ENCODE measurements around the gene ACSL1. TPM values are rescaled to one million over a fixed set of nuclear protein-coding genes. Genes with fewer than 3 reads are reported as not detected.

ACSL1 gene
- total and polyA plus RNA-seq, 2 donors (not counting 3 experiments of a cell fraction or from before 2014, with no cell fraction given) = 7.3 to 17.7 TPM

- no peak overlapping the region for H3K9ac ChIP-seq (replicated peaks; ENCODE audit: extremely low read depth, insufficient read depth, low read length)
- H3K27ac ChIP-seq (ENCODE audit: insufficient read depth, low read depth, low read length) = no peak overlapping the region
- no peaks in the 10 kb centered on the region for H4K20me1 ChIP-seq (replicated peaks; ENCODE audit: control insufficient read depth, extremely low read depth, insufficient read depth, low read length)
- no peaks in the 10 kb centered on the region for H3K36me3 ChIP-seq (ENCODE audit: control insufficient read depth in 2 of 2, extremely low read depth in 1 of 2, insufficient read depth in 2 of 2, low read length in 2 of 2)
- dilution Hi-C loops (cut with MboI; ENCODE audit: extremely low pct_ligation_motif_present, low sequenced_read_pairs) (no loop called here), intact Hi-C loops (cut with micrococcal nuclease) (no loop called here)
- no peak overlapping the region for H3K4me3 ChIP-seq (replicated peaks in 1 of 3; ENCODE audit: insufficient read depth in 1 of 3, low read depth in 1 of 3, low read length in 3 of 3)
- TF ChIP-seq MYC (IDR thresholded peaks at IDR 0.05; ENCODE audit: low read depth, low read length) (no peak), GATA2 (IDR thresholded peaks at IDR 0.05; ENCODE audit: insufficient read depth, insufficient read length, low read depth, low read length) (no peak), EZH2 (IDR thresholded peaks at IDR 0.05; ENCODE audit: borderline replicate concordance, low read depth, low read length, severe bottlenecking) (no peak), POLR2A (IDR thresholded peaks at IDR 0.05; ENCODE audit: low read depth, low read length) (no peak)
- no peak overlapping the region for H2AFZ ChIP-seq (ENCODE audit: low read depth, low read length)
- no peaks in the 10 kb centered on the region for H3K9me3 ChIP-seq (replicated peaks; ENCODE audit: control insufficient read depth, insufficient read depth, low read length)
- H3K4me1 ChIP-seq (ENCODE audit: control insufficient read depth, extremely low read depth, insufficient read depth, low read length) = no peaks in the 10 kb centered on the region
- no peak for FAIRE-seq
- CTCF ChIA-PET = interaction anchor here (0.9 to 1.2 kb wide), 3 partner anchors 15 to 251 kb away, joined by 3 to 4 read pairs (median 3); no protein-coding TSS in a partner anchor
- no peaks in the 10 kb centered on the region for H3K9me1 ChIP-seq (replicated peaks; ENCODE audit: control insufficient read depth, extremely low read depth, insufficient read depth, low read length)
- POLR2A ChIA-PET = no interaction called here
- H3K4me2 ChIP-seq (ENCODE audit: insufficient read depth, low read length) = no peak overlapping the region
- H3K79me2 ChIP-seq (ENCODE audit: control insufficient read depth, insufficient read depth, low read length) = no peaks in the 10 kb centered on the region
- peaks cover 0 to 8% of the 10 kb centered on the region in 2 experiments for H3K27me3 ChIP-seq (ENCODE audit: control insufficient read depth in 2 of 2, insufficient read depth in 2 of 2, low read length in 2 of 2)
- no TSS peak for BruUV-seq (replicated peaks)
- DNase-seq (ENCODE audit: low read depth, low spot score) = no peak
These were observed 19.7 kb upstream of the ACSL1 start for GRCh38 chr4:184845367-184846021.

GRCh38 chr4:184844742-184845141, 19.0 kb upstream of the ACSL1 start:
- Histone ChIP-seq H3K4me1 (ENCODE audit: control insufficient read depth, extremely low read depth, insufficient read depth, low read length) (no peaks in the 10 kb centered on the region), H3K79me2 (ENCODE audit: control insufficient read depth, insufficient read depth, low read length) (no peaks in the 10 kb centered on the region), H3K36me3 (ENCODE audit: control insufficient read depth in 2 of 2, extremely low read depth in 1 of 2, insufficient read depth in 2 of 2, low read length in 2 of 2) (no peaks in the 10 kb centered on the region), H3K4me3 (replicated peaks in 1 of 3; ENCODE audit: insufficient read depth in 1 of 3, low read depth in 1 of 3, low read length in 3 of 3) (no peak overlapping the region), H3K9me1 (replicated peaks; ENCODE audit: control insufficient read depth, extremely low read depth, insufficient read depth, low read length) (no peaks in the 10 kb centered on the region), H4K20me1 (replicated peaks; ENCODE audit: control insufficient read depth, extremely low read depth, insufficient read depth, low read length) (no peaks in the 10 kb centered on the region), H2AFZ (ENCODE audit: low read depth, low read length) (no peak overlapping the region), H3K27ac (ENCODE audit: insufficient read depth, low read depth, low read length) (no peak overlapping the region), H3K9me3 (replicated peaks; ENCODE audit: control insufficient read depth, insufficient read depth, low read length) (no peaks in the 10 kb centered on the region), H3K4me2 (ENCODE audit: insufficient read depth, low read length) (no peak overlapping the region), H3K27me3 (ENCODE audit: control insufficient read depth in 2 of 2, insufficient read depth in 2 of 2, low read length in 2 of 2) (peaks cover 0 to 9% of the 10 kb centered on the region in 2 experiments), H3K9ac (replicated peaks; ENCODE audit: extremely low read depth, insufficient read depth, low read length) (no peak overlapping the region)
- DNase-seq (ENCODE audit: low read depth, low spot score) (no peak), FAIRE-seq (no peak)
- intact Hi-C loops (cut with micrococcal nuclease) = no loop called here
- BruUV-seq (replicated peaks) = no TSS peak
- ChIA-PET POLR2A (no interaction called here), CTCF (interaction anchor here (1.2 kb wide), 1 partner anchor 99 kb away, joined by 4 read pairs; no protein-coding TSS in a partner anchor)
- TF ChIP-seq MAX (IDR thresholded peaks at IDR 0.05; ENCODE audit: insufficient read depth, insufficient read length) (no peak), EZH2 (IDR thresholded peaks at IDR 0.05; ENCODE audit: borderline replicate concordance, low read depth, low read length, severe bottlenecking) (no peak), POLR2AphosphoS5 (IDR thresholded peaks at IDR 0.05; ENCODE audit: insufficient read depth, low read depth, low read length) (no peak), MYC (IDR thresholded peaks at IDR 0.05; ENCODE audit: low read depth, low read length) (no peak), POLR2A (IDR thresholded peaks at IDR 0.05; ENCODE audit: low read depth, low read length) (no peak)
- dilution Hi-C loops (cut with MboI; ENCODE audit: extremely low pct_ligation_motif_present, low sequenced_read_pairs) = no loop called here

All from endothelial cell of umbilical vein (primary cell).